Muscle of leg (tissue), 16 donors: Measurements from ENCODE around the gene PAMR1. TPM values are rescaled to one million over a fixed set of nuclear protein-coding genes. Genes with fewer than 3 reads are reported as not detected.

ENCODE experiments used
- DNase-seq: peaks from one replicate; pipeline ENCODE4 v3.0.0; 2013
- H3K27ac ChIP-seq: one replicate; pipeline ENCODE4 v1.5.1; 2013; ENCODE audit warnings: mild to moderate bottlenecking, low read length, control low read depth
- H3K27me3 ChIP-seq: one replicate; pipeline ENCODE4 v1.6.1; 2013; ENCODE audit warnings: low read length; ENCODE audit not compliant: control insufficient read depth, insufficient read depth
- H3K36me3 ChIP-seq: one replicate; pipeline ENCODE4 v1.6.1; 2013; ENCODE audit warnings: low read length; ENCODE audit not compliant: control insufficient read depth, insufficient read depth
- H3K4me1 ChIP-seq: one replicate; pipeline ENCODE4 v1.6.1; 2013; ENCODE audit warnings: low read length; ENCODE audit not compliant: control insufficient read depth, insufficient read depth
- H3K4me3 ChIP-seq: one replicate; pipeline ENCODE4 v1.5.1; 2013; ENCODE audit warnings: low read length, control low read depth
- H3K9me3 ChIP-seq: replicated peaks from 2 replicates; pipeline ENCODE4 v1.6.1; 2013; ENCODE audit warnings: low read depth, low read length; ENCODE audit not compliant: control insufficient read depth
- WGBS: methylation state at CpG from one replicate; pipeline ENCODE4 v1.1.5; 2013; ENCODE audit warnings: missing lambda C conversion rate; ENCODE audit not compliant: insufficient coverage; 5-methylcytosine and 5-hydroxymethylcytosine counted together
- long read RNA-seq, 11 donors: transcript quantifications; one replicate each; lab custom pipeline, GENCODE V29; 2026
- polyA plus RNA-seq, 8 donors: library from polyadenylated mRNA; unstranded; fragments of 120-200 nt; gene quantifications; one replicate each; pipeline versions ENCODE4 v1.2.1 to v1.2.3, GENCODE V29; 2013; ENCODE audit warnings: inconsistent platforms in 1 of 8, low replicate concordance in 1 of 8; ENCODE audit not compliant: insufficient read length in 8 of 8, insufficient read depth in 1 of 8
- total RNA-seq: library from RNA; stranded (reverse); fragments of 120-200 nt; gene quantifications from one replicate; pipeline ENCODE4 v1.2.4, GENCODE V29; 2013

The PAMR1 gene, protein sequence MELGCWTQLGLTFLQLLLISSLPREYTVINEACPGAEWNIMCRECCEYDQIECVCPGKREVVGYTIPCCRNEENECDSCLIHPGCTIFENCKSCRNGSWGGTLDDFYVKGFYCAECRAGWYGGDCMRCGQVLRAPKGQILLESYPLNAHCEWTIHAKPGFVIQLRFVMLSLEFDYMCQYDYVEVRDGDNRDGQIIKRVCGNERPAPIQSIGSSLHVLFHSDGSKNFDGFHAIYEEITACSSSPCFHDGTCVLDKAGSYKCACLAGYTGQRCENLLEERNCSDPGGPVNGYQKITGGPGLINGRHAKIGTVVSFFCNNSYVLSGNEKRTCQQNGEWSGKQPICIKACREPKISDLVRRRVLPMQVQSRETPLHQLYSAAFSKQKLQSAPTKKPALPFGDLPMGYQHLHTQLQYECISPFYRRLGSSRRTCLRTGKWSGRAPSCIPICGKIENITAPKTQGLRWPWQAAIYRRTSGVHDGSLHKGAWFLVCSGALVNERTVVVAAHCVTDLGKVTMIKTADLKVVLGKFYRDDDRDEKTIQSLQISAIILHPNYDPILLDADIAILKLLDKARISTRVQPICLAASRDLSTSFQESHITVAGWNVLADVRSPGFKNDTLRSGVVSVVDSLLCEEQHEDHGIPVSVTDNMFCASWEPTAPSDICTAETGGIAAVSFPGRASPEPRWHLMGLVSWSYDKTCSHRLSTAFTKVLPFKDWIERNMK
- total RNA-seq (29.9 TPM), polyA plus RNA-seq (10 to 100 TPM in 6 of 8 donors, 1 to 10 TPM in 2; 7.5 to 35.3 (median 14.0) TPM)
- long read RNA-seq, donor 1, partial matches to known transcripts, result 0 of 3 reads
- long read RNA-seq, donor 1, other reads (novel, unspliced or antisense), result 0 of 3 reads
- long read RNA-seq, donor 2, result 0 reads
- long read RNA-seq, donor 3, result 0 reads
- long read RNA-seq, donor 4, result 0 reads
- long read RNA-seq, donor 5, transcript PAMR1-207 (11 exons, 3,142 nt), result major isoform, 13 of 17 reads
- long read RNA-seq, donor 5, partial matches to known transcripts, result 0 of 17 reads
- long read RNA-seq, donor 5, other reads (novel, unspliced or antisense), result 0 of 17 reads
- long read RNA-seq, donor 6, partial matches to known transcripts, result 0 of 3 reads
- long read RNA-seq, donor 6, other reads (novel, unspliced or antisense), result 0 of 3 reads
- long read RNA-seq, donor 7, partial matches to known transcripts, result 0 of 5 reads
- long read RNA-seq, donor 7, other reads (novel, unspliced or antisense), result 0 of 5 reads
- long read RNA-seq, donor 8, partial matches to known transcripts, result 0 of 3 reads
- long read RNA-seq, donor 8, other reads (novel, unspliced or antisense), result 0 of 3 reads
- long read RNA-seq, donor 9, partial matches to known transcripts, result 0 of 3 reads
- long read RNA-seq, donor 9, other reads (novel, unspliced or antisense), result 0 of 3 reads
- long read RNA-seq, donor 10, partial matches to known transcripts, result 0 of 4 reads
- long read RNA-seq, donor 10, other reads (novel, unspliced or antisense), result 0 of 4 reads
- long read RNA-seq, donor 11, transcript PAMR1-207 (11 exons, 3,142 nt), result major isoform, 7 of 9 reads
- long read RNA-seq, donor 11, partial matches to known transcripts, result 0 of 9 reads
- long read RNA-seq, donor 11, other reads (novel, unspliced or antisense), result 0 of 9 reads

DNA sequence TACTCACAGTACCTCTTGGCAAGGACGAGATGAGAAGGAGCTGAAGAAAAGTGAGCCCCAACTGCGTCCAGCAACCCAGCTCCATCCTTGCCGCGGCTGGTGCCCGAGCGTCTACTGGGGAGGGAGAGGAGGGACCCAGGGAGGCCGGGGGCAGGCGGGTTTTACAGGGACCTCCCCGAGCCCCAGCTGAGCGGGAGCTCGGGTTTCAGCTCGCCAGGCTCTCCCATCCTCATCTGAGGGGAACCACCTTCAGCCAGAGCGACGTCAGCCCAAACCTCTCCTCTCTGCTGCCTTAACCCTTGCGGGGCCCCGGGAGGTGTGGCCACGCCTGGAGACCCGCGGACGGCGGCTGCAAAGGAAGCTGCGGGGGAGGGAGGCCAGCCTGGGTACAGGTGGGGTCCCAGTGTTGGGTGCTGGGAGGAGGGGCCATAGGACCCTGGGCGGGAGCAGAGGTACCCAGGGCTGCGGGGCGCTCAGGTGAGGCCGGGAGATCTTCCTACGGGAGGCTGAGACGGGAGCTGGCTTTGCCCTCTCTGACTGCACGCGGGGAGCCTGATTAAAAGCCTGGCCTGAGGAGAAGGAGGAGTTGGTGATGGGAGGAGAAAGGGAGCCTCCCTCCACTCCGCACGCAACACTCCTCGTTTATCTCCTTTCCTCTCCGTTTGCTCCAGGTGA, at the start of gene PAMR1:
Gene PAMR1, minus strand, starts transcription at position 116 of the 675 bp plus-strand sequence. Its CDS starts 31 bp downstream, at position 85.
- no peaks in the 10 kb centered on the region for H3K9me3 ChIP-seq
- H3K36me3 ChIP-seq, result no peaks in the 10 kb centered on the region
- H3K4me1 ChIP-seq, result peaks cover 29% of the 10 kb centered on the region
- peak; percentile 93 for DNase-seq
- H3K27me3 ChIP-seq, result peaks cover 22% of the 10 kb centered on the region
- peak within 1 kb of the TSS; percentile 36 for H3K4me3 ChIP-seq
- WGBS, result 2% methylated on average over 26 of the region's 34 CpGs
- peak within 1 kb of the TSS; percentile 67 for H3K27ac ChIP-seq

DNA sequence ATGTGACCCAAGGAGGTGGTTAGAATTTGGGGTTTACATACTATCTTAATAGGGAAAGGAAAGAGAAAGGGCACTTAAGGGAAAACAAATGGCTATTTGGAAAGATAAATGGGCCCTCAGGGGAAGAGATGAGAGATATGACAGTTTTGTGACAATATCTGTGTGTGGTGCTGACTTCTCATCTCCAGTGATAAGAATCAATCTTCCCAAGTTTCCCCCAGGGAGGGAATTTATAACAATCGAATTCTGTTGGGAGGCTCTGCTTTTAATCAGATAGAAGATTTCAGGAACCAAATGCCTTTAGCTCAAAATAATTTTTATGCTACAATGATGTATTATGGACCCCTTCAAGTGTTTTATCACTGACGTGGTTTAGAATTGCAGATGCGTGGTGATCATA, 46.3 kb upstream of the PAMR1 start:
- H3K9me3 ChIP-seq, result no peaks in the 10 kb centered on the region
- H3K4me3 ChIP-seq, result no peak overlapping the region
- DNase-seq, result no peak
- H3K4me1 ChIP-seq, result no peaks in the 10 kb centered on the region
- no peaks in the 10 kb centered on the region for H3K27me3 ChIP-seq
- no peak overlapping the region for H3K27ac ChIP-seq
- WGBS, result no CpG with 5 or more reads among the region's 3 CpGs
- no peaks in the 10 kb centered on the region for H3K36me3 ChIP-seq

DNA sequence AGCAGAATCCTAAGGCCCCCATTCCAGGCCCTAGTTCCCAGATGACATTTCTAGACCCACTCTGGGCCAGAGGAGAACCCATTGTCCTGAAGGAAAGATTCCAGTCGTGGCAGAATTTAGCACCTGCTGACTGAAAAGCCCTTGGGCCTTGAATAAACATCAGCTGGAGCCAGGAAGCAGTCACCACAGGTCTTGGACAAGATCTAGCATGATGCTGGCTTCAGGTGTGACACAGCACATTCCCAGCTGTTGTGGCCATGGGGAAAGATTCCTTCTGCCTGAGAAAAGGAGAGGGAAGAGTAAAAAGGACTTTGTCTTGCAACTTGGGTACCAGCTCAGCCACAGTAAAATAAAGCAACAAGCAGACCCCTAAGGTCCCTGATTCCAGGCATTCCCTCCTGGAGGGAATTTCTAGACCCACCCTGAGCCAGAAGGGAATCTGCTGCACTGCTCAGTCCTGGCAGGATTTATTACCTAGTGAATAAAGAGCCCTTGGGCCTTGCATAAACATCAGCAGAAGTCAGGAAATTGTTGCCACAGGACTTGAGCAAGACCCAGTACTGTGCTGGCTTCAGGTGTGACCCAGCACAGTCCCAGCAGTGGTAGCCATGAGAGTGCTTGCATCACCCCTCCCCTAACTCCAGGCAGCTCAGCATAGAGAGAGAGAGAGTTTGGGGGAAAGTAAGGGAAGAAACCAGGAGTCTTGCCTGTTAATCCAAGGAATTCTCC, 42.5 kb upstream of the PAMR1 start:
- no peaks in the 10 kb centered on the region for H3K4me1 ChIP-seq
- no peak overlapping the region for H3K4me3 ChIP-seq
- WGBS, result 9% methylated on average over 1 of the region's 1 CpG
- H3K27ac ChIP-seq, result no peak overlapping the region
- H3K9me3 ChIP-seq, result no peaks in the 10 kb centered on the region
- DNase-seq, result no peak
- H3K27me3 ChIP-seq, result no peaks in the 10 kb centered on the region
- H3K36me3 ChIP-seq, result no peaks in the 10 kb centered on the region

DNA sequence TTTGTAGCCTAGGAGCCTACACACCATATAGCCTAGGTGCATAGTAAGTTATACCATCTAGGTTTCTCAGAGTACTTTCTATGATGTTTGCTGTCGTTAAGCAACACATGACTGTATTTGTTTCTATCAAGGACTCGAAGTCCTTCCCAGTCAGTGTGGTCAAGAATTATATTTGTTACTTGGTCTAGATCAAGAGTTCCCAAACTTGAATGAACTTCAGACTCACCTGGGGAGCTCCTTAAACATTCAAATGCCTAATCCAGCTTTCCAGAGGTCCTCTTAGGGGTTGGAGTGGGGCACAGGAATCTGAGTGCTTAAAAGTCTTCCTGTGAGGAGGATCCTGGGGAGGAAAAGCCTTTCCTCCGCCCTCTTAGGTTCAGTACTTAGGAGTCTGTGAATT, 41.5 kb upstream of the PAMR1 start:
- Histone ChIP-seq H3K9me3 (no peaks in the 10 kb centered on the region), H3K4me1 (no peaks in the 10 kb centered on the region), H3K36me3 (no peaks in the 10 kb centered on the region), H3K27me3 (peaks cover 3% of the 10 kb centered on the region), H3K27ac (no peak overlapping the region), H3K4me3 (no peak overlapping the region)
- DNase-seq, result no peak
- no CpG with 5 or more reads among the region's 3 CpGs for WGBS

DNA sequence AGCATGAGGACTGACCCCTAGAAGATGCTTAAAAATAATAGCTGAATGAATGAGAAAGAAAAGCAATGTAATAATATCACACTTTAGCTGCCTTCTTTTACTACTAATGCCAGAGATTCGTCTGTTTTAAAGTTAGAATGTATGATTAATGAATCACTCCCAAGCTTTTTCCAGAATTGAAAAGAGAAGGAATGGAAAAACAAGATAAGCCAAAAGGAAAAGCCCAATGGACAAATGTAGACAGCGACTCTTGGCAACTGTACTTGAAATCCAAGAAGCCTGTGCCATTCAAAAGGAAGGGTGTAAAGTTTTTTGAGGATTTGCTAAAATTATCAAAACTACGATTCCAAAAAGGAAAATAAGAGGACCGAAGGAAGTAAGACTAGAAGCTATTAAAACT, 40.8 kb upstream of the PAMR1 start:
- no peaks in the 10 kb centered on the region for H3K4me1 ChIP-seq
- WGBS, result no CpG with 5 or more reads among the region's 4 CpGs
- DNase-seq, result peak; percentile 78
- H3K27ac ChIP-seq, result no peak overlapping the region
- no peaks in the 10 kb centered on the region for H3K36me3 ChIP-seq
- no peak overlapping the region for H3K4me3 ChIP-seq
- no peaks in the 10 kb centered on the region for H3K9me3 ChIP-seq
- peaks cover 3% of the 10 kb centered on the region for H3K27me3 ChIP-seq

DNA sequence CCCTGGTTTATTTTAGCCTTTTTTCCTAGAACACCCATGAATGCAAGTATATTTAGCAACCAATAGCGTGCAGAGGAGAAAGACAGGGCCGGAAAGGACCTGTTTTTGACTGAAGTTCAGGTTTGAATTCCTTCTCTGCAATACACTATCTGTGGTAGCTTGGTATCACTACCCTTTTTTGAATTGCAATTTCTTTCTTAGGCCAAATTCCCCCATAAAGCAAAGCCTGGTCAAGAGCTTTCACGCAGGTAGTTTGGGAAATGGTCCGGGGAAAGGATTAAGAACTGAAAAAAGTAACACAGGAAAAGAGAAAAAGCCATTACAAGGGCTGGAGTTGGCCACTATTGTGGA, 38.8 kb upstream of the PAMR1 start:
- Histone ChIP-seq H3K36me3 (no peaks in the 10 kb centered on the region), H3K27ac (no peak overlapping the region), H3K9me3 (no peaks in the 10 kb centered on the region), H3K4me1 (no peaks in the 10 kb centered on the region), H3K27me3 (peaks cover 6% of the 10 kb centered on the region), H3K4me3 (no peak overlapping the region)
- 69% methylated on average over 2 of the region's 4 CpGs for WGBS
- no peak for DNase-seq

DNA sequence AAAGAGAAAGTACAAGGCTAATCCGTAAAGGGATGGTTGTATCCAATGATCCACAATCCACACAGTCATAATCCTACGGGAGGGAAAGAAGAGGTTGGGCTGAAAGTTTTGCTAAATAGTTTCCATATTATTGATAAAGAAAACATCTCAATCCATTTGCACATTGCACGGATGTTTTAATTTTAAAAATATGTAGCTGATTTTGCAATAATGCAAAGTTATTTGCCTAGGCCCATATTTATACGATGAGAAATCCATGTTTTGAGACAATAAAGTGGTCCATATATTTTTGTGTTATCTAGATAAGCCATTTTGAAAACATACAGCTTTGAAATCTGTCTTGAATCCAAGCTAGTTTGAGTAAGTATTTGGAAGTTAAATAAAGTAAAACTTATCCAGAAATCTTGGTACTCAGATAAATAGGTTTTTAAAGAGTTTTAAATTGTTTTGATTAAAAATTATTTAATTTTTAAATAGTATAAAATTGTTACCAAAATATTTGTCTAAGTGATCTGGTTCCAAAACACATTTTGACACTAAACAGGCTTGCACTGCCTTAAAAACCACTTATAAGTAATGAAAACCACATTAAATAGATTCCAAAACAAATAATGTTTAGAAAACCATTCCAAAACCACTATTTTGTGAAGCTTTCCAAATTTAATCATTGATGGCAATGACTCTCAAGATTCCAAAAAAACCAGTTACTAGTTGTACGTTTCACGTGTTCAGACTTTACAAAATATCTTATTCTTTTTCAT, 38.2 kb upstream of the PAMR1 start:
- no peaks in the 10 kb centered on the region for H3K4me1 ChIP-seq
- DNase-seq, result peak; percentile 62
- peaks cover 6% of the 10 kb centered on the region for H3K27me3 ChIP-seq
- no peak overlapping the region for H3K27ac ChIP-seq
- no peak overlapping the region for H3K4me3 ChIP-seq
- H3K9me3 ChIP-seq, result no peaks in the 10 kb centered on the region
- H3K36me3 ChIP-seq, result no peaks in the 10 kb centered on the region
- 50% methylated on average over 2 of the region's 6 CpGs for whole genome bisulfite sequencing

DNA sequence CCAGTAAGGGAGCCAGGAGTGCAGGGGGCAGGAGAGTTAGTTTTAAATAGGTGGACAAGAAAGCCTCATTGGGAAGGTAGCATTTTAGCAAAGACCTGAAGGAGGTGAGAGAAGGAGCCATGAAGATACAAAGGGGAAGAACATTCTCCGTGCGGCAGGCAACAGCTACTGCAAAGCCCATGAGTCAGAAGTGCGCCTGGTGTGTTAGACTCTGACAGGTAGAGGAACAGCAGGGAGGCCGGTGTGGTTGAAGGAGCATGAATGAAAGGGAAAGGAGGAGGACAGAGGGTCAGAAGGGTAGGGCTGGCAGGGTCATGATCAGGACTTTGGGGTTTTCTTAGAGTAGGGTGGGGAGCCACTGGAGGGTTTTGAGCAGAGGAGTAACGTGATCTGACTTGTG, 34.5 kb upstream of the PAMR1 start:
- DNase-seq, result no peak
- Histone ChIP-seq H3K27me3 (peaks cover 7% of the 10 kb centered on the region), H3K4me3 (no peak overlapping the region), H3K27ac (no peak overlapping the region), H3K36me3 (no peaks in the 10 kb centered on the region), H3K4me1 (no peaks in the 10 kb centered on the region), H3K9me3 (no peaks in the 10 kb centered on the region)
- 93% methylated on average over 5 of the region's 5 CpGs for whole genome bisulfite sequencing
